Epidermal melanocyte (primary cell): ENCODE data around the gene FAM13C.
"Not testable (repeated sequence)": the region's sequence is repeated elsewhere in the genome, so short reads cannot be mapped to it uniquely, and the experiment has no call there.

Experiments used
- DNase-seq: peaks from one replicate; pipeline ENCODE4 v3.0.0; 2011; ENCODE audit warnings: low spot score; ENCODE audit not compliant: insufficient read length

Gene FAM13C

GRCh38 chr10:59279476-59279875, 82.9 kb downstream of the FAM13C start:
- DNase-seq, result no peak

DNA sequence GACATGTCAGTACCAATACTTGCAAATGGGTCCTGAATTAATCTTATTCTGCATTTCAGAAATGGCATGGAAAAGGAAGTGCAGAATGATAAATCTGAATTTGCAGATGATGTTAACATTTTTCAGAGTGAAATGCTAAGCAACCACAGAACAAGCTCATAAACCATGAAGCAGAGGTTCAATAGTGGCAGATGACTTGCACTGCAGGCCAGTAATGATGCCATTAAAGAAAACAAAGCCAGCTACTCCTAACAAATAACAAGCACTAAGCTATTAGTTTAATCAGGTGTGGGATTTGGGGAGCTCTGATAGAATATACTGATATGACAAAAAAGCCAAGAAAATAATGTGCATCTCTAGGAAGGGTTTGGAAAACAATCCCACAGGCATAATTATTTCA, 85.4 kb downstream of the FAM13C start:
- DNase-seq, result no peak

DNA sequence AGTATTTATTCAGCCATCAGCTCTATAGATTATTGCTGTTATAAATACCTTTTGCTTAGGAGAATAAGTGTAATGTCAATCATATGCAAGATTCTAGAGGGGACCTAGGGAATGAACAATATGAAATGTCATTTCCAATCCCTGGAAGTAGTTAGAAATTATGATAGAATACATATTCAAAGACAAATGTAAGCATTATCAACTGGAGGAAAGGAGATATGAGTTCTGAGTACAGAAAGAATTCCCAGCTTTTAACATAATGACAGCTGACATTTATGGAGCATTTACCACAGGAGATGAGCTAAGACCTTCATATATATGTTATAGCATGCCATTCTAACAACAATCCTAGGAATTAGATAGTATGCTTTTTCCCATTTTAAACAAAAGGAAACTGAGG, 86.2 kb downstream of the FAM13C start:
- DNase-seq, result no peak

DNA sequence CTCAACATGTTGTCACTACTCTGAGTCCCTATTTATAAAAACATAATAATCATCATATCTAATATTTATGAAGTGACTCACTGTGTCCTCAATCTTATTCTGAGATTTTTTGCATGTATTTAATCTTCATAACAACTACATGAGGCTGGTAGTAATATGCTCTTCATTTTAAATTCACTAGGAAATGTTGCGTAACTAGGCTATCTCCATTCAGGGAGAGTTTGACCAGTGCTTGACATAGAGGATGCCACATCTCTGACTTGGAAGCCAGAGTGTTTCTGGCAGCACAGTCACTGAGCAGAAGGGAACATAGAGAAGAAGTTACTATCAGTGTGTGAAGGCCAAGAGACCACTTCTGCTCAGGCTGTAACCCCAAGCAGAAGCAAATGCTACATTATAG, 88.9 kb downstream of the FAM13C start:
- DNase-seq, result no peak

- no peak for DNase-seq
These were observed 90.3 kb downstream of the FAM13C start for GRCh38 chr10:59272061-59272460.

- no peak for DNase-seq
These were observed 91.2 kb downstream of the FAM13C start for GRCh38 chr10:59271160-59271559.

DNA sequence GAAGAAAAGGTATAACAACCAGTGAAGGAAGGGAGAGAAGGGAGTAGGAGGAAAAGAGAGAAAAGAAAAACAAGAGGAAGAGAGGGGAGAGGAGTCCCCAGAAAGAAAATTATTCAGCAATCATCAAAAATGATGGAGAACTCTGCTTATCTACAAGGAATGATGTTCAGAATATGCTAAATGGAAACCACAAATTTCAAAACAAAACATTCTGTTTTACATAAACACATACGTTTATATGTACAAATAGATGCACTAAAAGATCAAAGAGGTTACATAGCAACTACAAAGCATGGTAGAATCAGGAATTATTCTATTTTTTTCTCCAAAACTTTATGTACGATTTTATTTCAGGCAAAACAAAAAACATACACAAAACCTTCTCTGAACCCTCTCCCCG, 91.9 kb downstream of the FAM13C start:
- DNase-seq, result no peak

- no peak for DNase-seq
These were observed 92.7 kb downstream of the FAM13C start for GRCh38 chr10:59269651-59270050.

DNA sequence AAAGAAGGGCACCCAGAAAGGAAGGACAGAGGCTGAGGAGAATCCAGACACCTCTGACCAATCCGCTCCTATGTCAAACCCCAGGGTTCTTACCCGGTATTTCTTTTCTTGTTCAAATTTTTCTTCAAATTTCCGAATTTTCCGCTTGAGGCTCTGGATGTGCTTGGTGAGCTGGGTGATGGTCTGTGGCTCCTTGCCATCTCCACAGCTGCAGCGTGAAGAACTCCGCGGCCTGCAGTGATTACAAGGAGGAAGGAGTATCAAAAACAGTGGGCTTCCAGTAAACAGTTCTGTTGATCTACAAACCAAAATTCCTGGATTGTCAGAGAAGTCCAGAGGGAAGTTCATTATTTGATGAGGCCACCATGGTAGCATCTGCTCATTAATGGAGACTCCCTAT, 93.9 kb downstream of the FAM13C start:
- DNase-seq, result no peak

- no peak for DNase-seq
These were observed 96.0 kb downstream of the FAM13C start for GRCh38 chr10:59266321-59266720.

DNA sequence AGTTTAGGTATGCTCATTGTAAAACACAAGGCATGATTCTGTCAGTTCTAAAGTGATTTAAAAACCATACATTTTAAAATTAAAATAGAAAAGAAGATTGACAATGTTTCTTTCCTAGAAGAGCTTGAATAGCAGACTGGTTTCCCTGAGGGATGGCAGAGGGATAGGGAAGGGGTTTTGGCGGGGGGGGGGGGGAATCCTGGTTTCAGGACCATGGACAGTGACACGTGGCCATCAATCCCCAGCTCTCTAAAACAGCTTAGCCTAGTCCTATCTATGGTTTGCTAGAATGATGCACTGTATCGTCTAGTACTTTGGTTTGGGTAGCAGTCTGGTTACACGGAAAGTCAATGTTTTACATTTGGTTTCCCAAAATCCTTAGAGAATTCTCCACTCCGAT, 97.2 kb downstream of the FAM13C start:
- no peak for DNase-seq

DNA sequence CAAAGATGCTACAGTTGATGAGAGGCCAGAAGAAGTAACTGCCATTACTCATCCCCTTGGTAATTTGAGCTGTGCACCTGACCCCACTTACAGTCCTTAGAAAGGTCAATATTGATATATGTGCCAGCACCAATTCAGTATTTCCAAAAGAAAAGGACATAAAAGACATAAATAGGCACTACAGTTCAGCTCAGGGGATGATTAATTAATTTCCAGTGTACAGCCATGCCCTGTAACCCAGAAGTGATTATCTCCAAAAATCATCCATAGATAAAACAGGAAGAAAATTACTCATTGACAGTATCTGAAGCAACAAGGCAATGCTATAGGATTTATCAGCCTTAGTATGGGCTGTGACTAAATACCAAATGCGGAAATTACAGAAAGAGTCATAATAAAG, 103.5 kb downstream of the FAM13C start:
- DNase-seq, result no peak

DNA sequence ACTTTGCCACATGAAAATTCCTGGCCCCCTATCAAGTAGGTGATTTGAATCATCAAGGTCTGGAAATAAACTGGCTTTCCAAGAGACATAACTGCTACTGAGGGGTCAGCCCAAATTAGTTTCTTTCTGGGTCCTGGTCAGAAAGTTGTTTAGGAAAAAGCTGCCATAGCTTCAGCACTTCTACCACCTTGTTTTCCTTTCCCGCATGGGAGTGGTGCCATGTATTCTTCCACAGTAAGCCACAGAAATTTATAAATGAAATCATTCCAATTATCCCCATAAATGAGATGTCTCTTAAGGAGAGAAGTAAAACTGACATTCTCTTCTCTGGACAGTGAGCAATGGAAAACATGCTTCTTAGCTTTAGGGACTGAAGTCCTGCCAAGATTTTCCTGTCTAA, 105.1 kb downstream of the FAM13C start:
- no peak for DNase-seq

- no peak for DNase-seq
These were observed 106.9 kb downstream of the FAM13C start for GRCh38 chr10:59255463-59255862.

- no peak for DNase-seq
These were observed 109.9 kb downstream of the FAM13C start for GRCh38 chr10:59252491-59252890.

DNA sequence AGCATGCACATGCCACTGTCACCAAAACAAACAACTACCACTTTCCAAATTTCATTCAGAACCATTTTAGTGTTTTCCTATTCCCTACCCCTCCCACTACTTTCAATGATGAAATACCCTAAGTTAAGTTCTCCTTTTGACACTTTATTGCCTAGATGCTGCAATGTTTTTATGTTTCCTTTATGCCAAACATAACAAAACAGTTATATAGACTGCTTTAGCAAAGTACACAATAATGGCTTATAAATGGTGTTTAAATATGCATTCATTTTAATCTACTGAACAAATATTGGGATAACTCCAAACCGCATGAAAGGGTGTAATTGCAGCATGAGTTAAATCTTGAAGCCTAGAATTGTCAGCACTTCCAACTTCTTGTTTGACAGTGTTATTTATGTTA, 116.7 kb downstream of the FAM13C start:
- no peak for DNase-seq

- no peak for DNase-seq
These were observed 117.5 kb downstream of the FAM13C start for GRCh38 chr10:59244871-59245270.

- DNase-seq, result no peak
These were observed 118.6 kb downstream of the FAM13C start for GRCh38 chr10:59243611-59244195.

GRCh38 chr10:59242991-59243390, 119.4 kb downstream of the FAM13C start:
- DNase-seq, result no peak

GRCh38 chr10:59242057-59242456, 120.3 kb downstream of the FAM13C start:
- DNase-seq, result no peak

DNA sequence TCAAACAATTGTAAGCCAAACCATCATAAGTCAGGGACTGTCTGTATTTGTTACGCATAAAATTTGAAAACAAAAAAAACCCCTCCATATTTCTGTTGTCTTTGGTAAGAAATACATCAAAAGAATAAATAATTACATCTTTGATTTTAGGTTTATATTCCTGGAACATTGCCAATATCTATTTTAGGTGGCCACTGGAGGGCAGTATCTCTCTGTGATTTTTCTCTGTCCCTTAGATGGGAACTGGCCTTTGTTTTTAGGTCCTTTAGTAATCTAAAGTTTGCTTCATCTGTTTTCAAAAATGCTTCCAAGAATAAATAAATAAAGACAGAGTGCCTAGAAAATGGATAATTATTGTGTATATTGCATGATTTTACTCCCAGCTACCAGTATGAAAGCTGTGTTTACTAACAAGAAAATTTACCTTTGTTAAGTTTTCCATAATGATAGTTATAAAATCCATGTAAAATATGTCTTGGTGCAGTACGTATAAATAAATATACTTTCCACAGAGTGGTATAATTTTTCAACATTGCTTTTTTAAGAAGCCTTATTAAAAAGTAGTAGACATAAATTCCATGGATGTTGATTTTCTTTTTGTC, 121.7 kb downstream of the FAM13C start:
- DNase-seq, result no peak

DNA sequence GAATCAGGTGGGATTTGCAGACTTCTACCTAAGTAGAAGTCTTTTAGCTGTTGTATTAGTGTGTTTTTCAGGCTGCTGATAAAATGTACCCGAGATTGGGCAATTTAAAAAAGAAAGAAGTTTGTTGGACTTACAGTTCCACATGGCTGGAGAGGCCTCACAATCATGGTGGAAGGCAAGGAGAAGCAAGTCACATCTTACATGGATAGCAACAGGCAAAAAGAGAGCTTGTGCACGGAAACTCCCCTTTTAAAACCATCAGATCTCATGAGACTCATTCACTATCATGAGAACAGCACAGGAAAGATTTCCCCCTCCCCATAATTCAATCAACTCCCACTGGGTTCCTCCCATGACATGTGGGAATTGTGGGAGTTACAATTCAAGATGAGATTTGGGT, 123.2 kb downstream of the FAM13C start:
- DNase-seq, result not testable (repeated sequence)

GRCh38 chr10:59237775-59238174, 124.6 kb downstream of the FAM13C start:
- no peak for DNase-seq
